ENCODE measurements around the gene JARID2. TPM values are rescaled to one million over a fixed set of nuclear protein-coding genes. Genes with fewer than 3 reads are reported as not detected.
A peak's percentile ranks its signal among the peaks of the same experiment; 100 is the strongest.

JARID2 gene
- total and polyA plus RNA-seq, 7 experiments from 2014 or later, result 6.9 to 39.6 (median 24.1) TPM

GRCh38 chr6:15431762-15432483 lies 186.1 kb downstream of the JARID2 start:
- H3K9me3 ChIP-seq (ENCODE audit: control insufficient read depth in 2 of 3, low read length in 3 of 3), result no peaks in the 10 kb centered on the region
- H3K27me3 ChIP-seq (ENCODE audit: control insufficient read depth in 2 of 2, insufficient read depth in 2 of 2, low read length in 2 of 2), result no peaks in the 10 kb centered on the region
- peaks cover 54 to 95% (median 92%) of the 10 kb centered on the region in 7 donors for H3K4me1 Mint-ChIP-seq
- peaks cover 28 to 34% of the 10 kb centered on the region in 2 donors for H3K4me1 ChIP-seq (ENCODE audit: control insufficient read depth in 2 of 2, insufficient read depth in 2 of 2, low read length in 2 of 2)
- H3K27ac ChIP-seq (ENCODE audit: low read depth, low read length), result no peak overlapping the region
- peak overlapping the region in 3 of 9 donors; percentile 28 to 81 (median 71) for H3K27ac Mint-ChIP-seq
- intact Hi-C loops (cut with micrococcal nuclease), result loop anchor here in 1 of 2 donors (5.0 kb wide), 1 partner anchor 90 kb away; no protein-coding TSS in a partner anchor
- no peaks in the 10 kb centered on the region for H3K36me3 ChIP-seq (ENCODE audit: control insufficient read depth in 2 of 3, insufficient read depth in 3 of 3, low read length in 3 of 3)
- ChIA-PET CTCF (interaction anchor here (0.6 to 1.1 kb wide), 2 partner anchors 9 to 21 kb away, joined by 3 read pairs; no protein-coding TSS in a partner anchor), POLR2A (no interaction called here)
- peaks cover 0 to 32% (median 3%) of the 10 kb centered on the region in 5 donors for H3K36me3 Mint-ChIP-seq
- peaks cover 0 to 5% (median 0%) of the 10 kb centered on the region in 11 donors for H3K9me3 Mint-ChIP-seq
- peak overlapping the region; percentile 4 to 77 (median 54) for H3K4me3 Mint-ChIP-seq
- DNase-seq (no peak), ATAC-seq (no peak)
- H3K27me3 Mint-ChIP-seq, result no peaks in the 10 kb centered on the region
- H3K4me3 ChIP-seq (ENCODE audit: low read length), result no peak overlapping the region

- no peaks in the 10 kb centered on the region for H3K9me3 ChIP-seq (ENCODE audit: control insufficient read depth in 2 of 3, low read length in 3 of 3)
- Mint-ChIP-seq H3K4me3 (peak overlapping the region in 9 of 10 donors; percentile 59 to 85 (median 70)), H3K27me3 (no peaks in the 10 kb centered on the region), H3K36me3 (peaks cover 0 to 24% (median 0%) of the 10 kb centered on the region in 5 donors), H3K27ac (peak overlapping the region in 5 of 9 donors; percentile 19 to 85 (median 75)), H3K9me3 (peaks cover 0 to 5% (median 0%) of the 10 kb centered on the region in 11 donors), H3K4me1 (peaks cover 59 to 96% (median 92%) of the 10 kb centered on the region in 7 donors)
- CTCF ChIA-PET, result interaction anchor here (1.5 kb wide), 1 partner anchor 9 kb away, joined by 4 read pairs; no protein-coding TSS in a partner anchor
- no peaks in the 10 kb centered on the region for H3K36me3 ChIP-seq (ENCODE audit: control insufficient read depth in 2 of 3, insufficient read depth in 3 of 3, low read length in 3 of 3)
- no peak for DNase-seq
- intact Hi-C loops (cut with micrococcal nuclease), result loop anchor here in 1 of 2 donors (5.0 kb wide), 1 partner anchor 91 kb away; no protein-coding TSS in a partner anchor
- POLR2A ChIA-PET, result interaction anchor here (0.6 to 1.5 kb wide), 3 partner anchors 12 to 185 kb away, joined by 3 read pairs; no protein-coding TSS in a partner anchor
- ATAC-seq, result no peak
- no peak overlapping the region for H3K4me3 ChIP-seq (ENCODE audit: low read length)
- H3K4me1 ChIP-seq (ENCODE audit: control insufficient read depth in 2 of 2, insufficient read depth in 2 of 2, low read length in 2 of 2), result peaks cover 25 to 27% of the 10 kb centered on the region in 2 donors
- no peaks in the 10 kb centered on the region for H3K27me3 ChIP-seq (ENCODE audit: control insufficient read depth in 2 of 2, insufficient read depth in 2 of 2, low read length in 2 of 2)
- no peak overlapping the region for H3K27ac ChIP-seq (ENCODE audit: low read depth, low read length)
Measured at GRCh38 chr6:15433511-15433861, 187.6 kb downstream of the JARID2 start.

GRCh38 chr6:15434263-15434662 lies 188.4 kb downstream of the JARID2 start:
- Histone ChIP-seq H3K27ac (ENCODE audit: low read depth, low read length) (no peak overlapping the region), H3K4me3 (ENCODE audit: low read length) (no peak overlapping the region), H3K4me1 (ENCODE audit: control insufficient read depth in 2 of 2, insufficient read depth in 2 of 2, low read length in 2 of 2) (peaks cover 30 to 35% of the 10 kb centered on the region in 2 donors), H3K27me3 (ENCODE audit: control insufficient read depth in 2 of 2, insufficient read depth in 2 of 2, low read length in 2 of 2) (no peaks in the 10 kb centered on the region), H3K36me3 (ENCODE audit: control insufficient read depth in 2 of 3, insufficient read depth in 3 of 3, low read length in 3 of 3) (no peaks in the 10 kb centered on the region), H3K9me3 (ENCODE audit: control insufficient read depth in 2 of 3, low read length in 3 of 3) (no peaks in the 10 kb centered on the region)
- ATAC-seq (no peak), DNase-seq (no peak)
- H3K9me3 Mint-ChIP-seq, result peaks cover 0 to 5% (median 0%) of the 10 kb centered on the region in 11 donors
- CTCF ChIA-PET, result interaction anchor here (0.7 kb wide), 1 partner anchor 1604 kb away, joined by 3 read pairs; no protein-coding TSS in a partner anchor
- peaks cover 0 to 21% (median 0%) of the 10 kb centered on the region in 5 donors for H3K36me3 Mint-ChIP-seq
- POLR2A ChIA-PET, result interaction anchor here (0.9 to 1.5 kb wide), 2 partner anchors 13 to 185 kb away, joined by 3 to 4 read pairs; no protein-coding TSS in a partner anchor
- peak overlapping the region in 4 of 9 donors; percentile 49 to 97 (median 67) for H3K27ac Mint-ChIP-seq
- H3K27me3 Mint-ChIP-seq, result no peaks in the 10 kb centered on the region
- peak overlapping the region in 6 of 10 donors; percentile 7 to 73 (median 34) for H3K4me3 Mint-ChIP-seq
- intact Hi-C loops (cut with micrococcal nuclease), result loop anchor here in 1 of 2 donors (5.0 kb wide), 1 partner anchor 92 kb away; no protein-coding TSS in a partner anchor
- H3K4me1 Mint-ChIP-seq, result peaks cover 59 to 98% (median 92%) of the 10 kb centered on the region in 7 donors

GRCh38 chr6:15434823-15435380 lies 189.0 kb downstream of the JARID2 start:
- Mint-ChIP-seq H3K27me3 (no peaks in the 10 kb centered on the region), H3K9me3 (peaks cover 0 to 5% (median 0%) of the 10 kb centered on the region in 11 donors), H3K36me3 (peaks cover 0 to 21% (median 0%) of the 10 kb centered on the region in 5 donors), H3K27ac (peak overlapping the region in 4 of 9 donors; percentile 33 to 97 (median 67)), H3K4me3 (peak overlapping the region in 7 of 10 donors; percentile 7 to 73 (median 47)), H3K4me1 (peaks cover 64 to 100% (median 96%) of the 10 kb centered on the region in 7 donors)
- Histone ChIP-seq H3K27ac (ENCODE audit: low read depth, low read length) (no peak overlapping the region), H3K27me3 (ENCODE audit: control insufficient read depth in 2 of 2, insufficient read depth in 2 of 2, low read length in 2 of 2) (no peaks in the 10 kb centered on the region), H3K9me3 (ENCODE audit: control insufficient read depth in 2 of 3, low read length in 3 of 3) (no peaks in the 10 kb centered on the region), H3K4me3 (ENCODE audit: low read length) (no peak overlapping the region), H3K36me3 (ENCODE audit: control insufficient read depth in 2 of 3, insufficient read depth in 3 of 3, low read length in 3 of 3) (no peaks in the 10 kb centered on the region), H3K4me1 (ENCODE audit: control insufficient read depth in 2 of 2, insufficient read depth in 2 of 2, low read length in 2 of 2) (peaks cover 35 to 37% of the 10 kb centered on the region in 2 donors)
- intact Hi-C loops (cut with micrococcal nuclease), result loop anchor here (5.0 kb wide), 1 partner anchor 93 kb away; no protein-coding TSS in a partner anchor
- no peak for ATAC-seq
- ChIA-PET POLR2A (interaction anchor here (0.9 to 1.5 kb wide), 2 partner anchors 14 to 186 kb away, joined by 3 to 4 read pairs; no protein-coding TSS in a partner anchor), CTCF (interaction anchor here (0.7 kb wide), 1 partner anchor 1605 kb away, joined by 3 read pairs; no protein-coding TSS in a partner anchor)
- DNase-seq, result no peak

- H3K27me3 Mint-ChIP-seq, result no peaks in the 10 kb centered on the region
- POLR2A ChIA-PET, result no interaction called here
- Histone ChIP-seq H3K27me3 (ENCODE audit: control insufficient read depth in 2 of 2, insufficient read depth in 2 of 2, low read length in 2 of 2) (no peaks in the 10 kb centered on the region), H3K9me3 (ENCODE audit: control insufficient read depth in 2 of 3, low read length in 3 of 3) (no peaks in the 10 kb centered on the region), H3K4me3 (ENCODE audit: low read length) (no peak overlapping the region), H3K27ac (ENCODE audit: low read depth, low read length) (no peak overlapping the region), H3K4me1 (ENCODE audit: control insufficient read depth in 2 of 2, insufficient read depth in 2 of 2, low read length in 2 of 2) (peaks cover 35 to 37% of the 10 kb centered on the region in 2 donors), H3K36me3 (ENCODE audit: control insufficient read depth in 2 of 3, insufficient read depth in 3 of 3, low read length in 3 of 3) (no peaks in the 10 kb centered on the region)
- ATAC-seq (no peak), DNase-seq (no peak)
- H3K4me3 Mint-ChIP-seq, result no peak overlapping the region
- CTCF ChIA-PET, result interaction anchor here (0.6 kb wide), 1 partner anchor 40 kb away, joined by 3 read pairs; no protein-coding TSS in a partner anchor
- peaks cover 70 to 100% (median 96%) of the 10 kb centered on the region in 7 donors for H3K4me1 Mint-ChIP-seq
- peak overlapping the region in 1 of 9 donors; percentile 97 for H3K27ac Mint-ChIP-seq
- peaks cover 0 to 21% (median 0%) of the 10 kb centered on the region in 5 donors for H3K36me3 Mint-ChIP-seq
- intact Hi-C loops (cut with micrococcal nuclease), result loop anchor here in 1 of 2 donors (5.0 kb wide), 1 partner anchor 93 kb away; no protein-coding TSS in a partner anchor
- H3K9me3 Mint-ChIP-seq, result peaks cover 0 to 5% (median 0%) of the 10 kb centered on the region in 11 donors
Measured at GRCh38 chr6:15435468-15435867, 189.6 kb downstream of the JARID2 start.

- no peaks in the 10 kb centered on the region for H3K9me3 ChIP-seq (ENCODE audit: control insufficient read depth in 2 of 3, low read length in 3 of 3)
- DNase-seq, result no peak
- Mint-ChIP-seq H3K36me3 (peaks cover 0 to 21% (median 0%) of the 10 kb centered on the region in 5 donors), H3K4me3 (peak overlapping the region in 3 of 10 donors; percentile 21 to 47 (median 25)), H3K27ac (peak overlapping the region in 3 of 9 donors; percentile 28 to 70 (median 69)), H3K4me1 (peaks cover 73 to 100% (median 96%) of the 10 kb centered on the region in 7 donors), H3K27me3 (no peaks in the 10 kb centered on the region), H3K9me3 (peaks cover 0 to 5% (median 0%) of the 10 kb centered on the region in 11 donors)
- H3K36me3 ChIP-seq (ENCODE audit: control insufficient read depth in 2 of 3, insufficient read depth in 3 of 3, low read length in 3 of 3), result no peaks in the 10 kb centered on the region
- POLR2A ChIA-PET, result no interaction called here
- no peaks in the 10 kb centered on the region for H3K27me3 ChIP-seq (ENCODE audit: control insufficient read depth in 2 of 2, insufficient read depth in 2 of 2, low read length in 2 of 2)
- H3K27ac ChIP-seq (ENCODE audit: low read depth, low read length), result no peak overlapping the region
- CTCF ChIA-PET, result no interaction called here
- H3K4me1 ChIP-seq (ENCODE audit: control insufficient read depth in 2 of 2, insufficient read depth in 2 of 2, low read length in 2 of 2), result peaks cover 39 to 44% of the 10 kb centered on the region in 2 donors
- no peak overlapping the region for H3K4me3 ChIP-seq (ENCODE audit: low read length)
- ATAC-seq, result no peak
- intact Hi-C loops (cut with micrococcal nuclease), result loop anchor here in 1 of 2 donors (5.0 kb wide), 1 partner anchor 94 kb away; no protein-coding TSS in a partner anchor
Measured at GRCh38 chr6:15436451-15436850, 190.6 kb downstream of the JARID2 start.
